PC-3 (cell line): Measurements from ENCODE around the gene TXLNA.

Experiments
- EZH2 ChIP-seq: fragments of 300-600 bp; sonication (generic); IDR thresholded peaks from one replicate; pipeline ENCODE4 v1.6.1; 2017; ENCODE audit warnings: antibody characterized with exemption, mild to moderate bottlenecking, low read length; ENCODE audit not compliant: unreplicated experiment
- TF ChIP-seq, protein P1 (sequence below): fragments of 300-600 bp; sonication (generic); conservative IDR thresholded peaks from 2 replicates; pipeline ENCODE4 v1.5.1; 2017; ENCODE audit warnings: antibody characterized with exemption, low read depth, mild to moderate bottlenecking, low read length

GRCh38 chr1:32201011-32201855, 21.8 kb downstream of the TXLNA start:
- TF ChIP-seq, protein P1, sequence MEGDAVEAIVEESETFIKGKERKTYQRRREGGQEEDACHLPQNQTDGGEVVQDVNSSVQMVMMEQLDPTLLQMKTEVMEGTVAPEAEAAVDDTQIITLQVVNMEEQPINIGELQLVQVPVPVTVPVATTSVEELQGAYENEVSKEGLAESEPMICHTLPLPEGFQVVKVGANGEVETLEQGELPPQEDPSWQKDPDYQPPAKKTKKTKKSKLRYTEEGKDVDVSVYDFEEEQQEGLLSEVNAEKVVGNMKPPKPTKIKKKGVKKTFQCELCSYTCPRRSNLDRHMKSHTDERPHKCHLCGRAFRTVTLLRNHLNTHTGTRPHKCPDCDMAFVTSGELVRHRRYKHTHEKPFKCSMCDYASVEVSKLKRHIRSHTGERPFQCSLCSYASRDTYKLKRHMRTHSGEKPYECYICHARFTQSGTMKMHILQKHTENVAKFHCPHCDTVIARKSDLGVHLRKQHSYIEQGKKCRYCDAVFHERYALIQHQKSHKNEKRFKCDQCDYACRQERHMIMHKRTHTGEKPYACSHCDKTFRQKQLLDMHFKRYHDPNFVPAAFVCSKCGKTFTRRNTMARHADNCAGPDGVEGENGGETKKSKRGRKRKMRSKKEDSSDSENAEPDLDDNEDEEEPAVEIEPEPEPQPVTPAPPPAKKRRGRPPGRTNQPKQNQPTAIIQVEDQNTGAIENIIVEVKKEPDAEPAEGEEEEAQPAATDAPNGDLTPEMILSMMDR, result no peak
- no peak for TF ChIP-seq EZH2
